ENCODE measurements around the gene PLXNB2.

PLXNB2 gene

DNA sequence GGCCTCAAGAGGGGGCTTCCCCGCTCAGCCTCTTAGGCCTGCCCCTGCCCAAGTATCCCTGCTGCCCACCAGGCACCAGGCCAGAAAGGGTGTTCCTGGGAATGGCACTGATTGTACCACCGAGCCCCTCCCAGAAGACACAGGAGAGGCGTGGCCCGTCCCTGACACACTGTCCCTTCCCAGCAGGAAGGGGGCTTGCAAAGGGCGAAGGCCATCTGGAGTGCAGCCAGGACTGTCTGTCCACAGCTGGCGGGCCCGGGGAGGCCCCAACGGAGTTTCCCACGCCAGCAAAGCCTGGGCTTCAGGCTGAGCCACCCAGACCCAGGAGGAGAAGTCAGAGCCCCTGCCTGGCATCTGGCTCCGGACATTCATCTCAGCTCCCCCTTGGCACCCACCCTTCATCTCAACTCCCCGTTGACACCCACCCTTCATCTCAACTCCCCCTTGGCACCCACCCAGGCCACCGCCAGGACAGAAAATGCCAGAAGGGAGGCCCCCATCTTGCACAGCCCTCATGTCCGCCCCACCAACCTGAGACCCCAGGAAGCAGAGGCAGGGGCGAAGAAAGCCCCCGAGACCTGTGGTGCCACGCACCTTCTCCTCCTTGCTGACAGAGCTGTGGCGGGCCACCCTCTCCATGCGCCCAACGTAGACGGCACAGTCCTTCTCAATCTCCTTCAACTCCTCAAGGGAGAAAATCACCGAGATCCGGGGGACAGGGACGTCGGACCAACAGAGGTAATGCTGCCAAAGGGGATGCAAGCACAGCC lies 82.1 kb downstream of the PLXNB2 start:
- TF ChIP-seq, protein P1, sequence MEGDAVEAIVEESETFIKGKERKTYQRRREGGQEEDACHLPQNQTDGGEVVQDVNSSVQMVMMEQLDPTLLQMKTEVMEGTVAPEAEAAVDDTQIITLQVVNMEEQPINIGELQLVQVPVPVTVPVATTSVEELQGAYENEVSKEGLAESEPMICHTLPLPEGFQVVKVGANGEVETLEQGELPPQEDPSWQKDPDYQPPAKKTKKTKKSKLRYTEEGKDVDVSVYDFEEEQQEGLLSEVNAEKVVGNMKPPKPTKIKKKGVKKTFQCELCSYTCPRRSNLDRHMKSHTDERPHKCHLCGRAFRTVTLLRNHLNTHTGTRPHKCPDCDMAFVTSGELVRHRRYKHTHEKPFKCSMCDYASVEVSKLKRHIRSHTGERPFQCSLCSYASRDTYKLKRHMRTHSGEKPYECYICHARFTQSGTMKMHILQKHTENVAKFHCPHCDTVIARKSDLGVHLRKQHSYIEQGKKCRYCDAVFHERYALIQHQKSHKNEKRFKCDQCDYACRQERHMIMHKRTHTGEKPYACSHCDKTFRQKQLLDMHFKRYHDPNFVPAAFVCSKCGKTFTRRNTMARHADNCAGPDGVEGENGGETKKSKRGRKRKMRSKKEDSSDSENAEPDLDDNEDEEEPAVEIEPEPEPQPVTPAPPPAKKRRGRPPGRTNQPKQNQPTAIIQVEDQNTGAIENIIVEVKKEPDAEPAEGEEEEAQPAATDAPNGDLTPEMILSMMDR (IDR thresholded peaks at IDR 0.05; ENCODE audit: insufficient read depth, low read depth, low read length, missing control alignments) = no peak
- H3K4me3 ChIP-seq (ENCODE audit: low read length) = no peak overlapping the region
- no peak for DNase-seq (ENCODE audit: low read depth)
